HL-60 (cell line): Measurements from ENCODE around the gene COPZ1.

ENCODE experiments used
- CTCF ChIP-seq: IDR thresholded peaks from one replicate; pipeline ENCODE4 v1.5.1; 2011; ENCODE audit warnings: low read length, control low read depth, inconsistent platforms; ENCODE audit not compliant: insufficient read depth
- GABPA ChIP-seq: IDR thresholded peaks from 2 replicates; pipeline ENCODE4 v1.6.1; 2012; ENCODE audit warnings: low read depth
- POLR2AphosphoS5 ChIP-seq: IDR thresholded peaks from 2 replicates; pipeline ENCODE4 v1.6.1; 2012; ENCODE audit warnings: low read depth
- REST ChIP-seq: IDR thresholded peaks from 2 replicates; pipeline ENCODE4 v1.6.1; 2012; ENCODE audit warnings: low read depth; ENCODE audit not compliant: insufficient replicate concordance

GRCh38 chr12:54360717-54361456 lies 36.0 kb downstream of the COPZ1 start:
- TF ChIP-seq POLR2AphosphoS5 (no peak), CTCF (peak; percentile 61), GABPA (no peak), REST (no peak)
